Measurements from ENCODE around the gene BRPF1.

The BRPF1 gene

DNA sequence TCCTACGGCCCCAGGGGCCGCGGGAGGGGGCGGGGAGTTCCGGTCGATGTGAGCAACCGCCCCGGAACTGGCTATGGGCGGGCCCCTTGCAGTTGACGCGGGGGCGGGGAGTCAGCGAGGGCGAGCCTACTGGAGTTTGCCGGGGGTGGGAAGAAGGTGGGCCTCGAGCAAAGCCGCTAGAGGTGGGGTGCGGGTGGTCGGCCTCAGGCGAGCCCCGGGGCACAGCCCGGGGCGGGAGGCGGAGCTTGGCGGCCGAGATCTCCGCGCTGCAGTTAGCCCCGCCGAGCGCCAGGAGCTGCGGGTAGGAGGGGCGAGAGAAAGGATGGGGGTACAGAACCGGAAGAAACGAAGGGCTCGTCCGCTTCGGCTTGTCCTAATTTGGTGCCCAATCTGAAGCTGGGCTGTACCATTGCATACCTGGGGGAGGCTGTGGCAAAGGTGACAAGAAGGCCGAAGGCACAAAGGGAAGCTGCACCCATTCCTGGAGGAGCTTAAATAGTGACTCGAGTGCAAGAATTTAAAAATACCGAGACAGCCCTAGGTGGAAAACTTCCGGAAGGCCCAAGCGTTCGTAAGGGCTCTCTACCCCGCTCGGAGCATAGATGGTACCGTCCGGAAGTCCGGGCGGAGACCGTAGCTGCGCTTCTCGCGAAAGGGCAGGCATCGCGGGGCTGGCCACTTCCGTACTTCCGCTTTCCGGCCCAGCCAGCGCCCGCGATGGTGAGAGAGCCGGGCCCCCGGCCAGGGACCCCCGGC is 61.0 kb downstream of the BRPF1 start, which contains the start of the genes ARPC4 and TADA3:
ARPC4 (plus strand) TSS at position 678 of the 756 bp plus-strand sequence; CDS start at position 718, 40 bp downstream.
TADA3 (minus strand) TSS at position 69 of the 756 bp plus-strand sequence. CDS start 1,007 bp downstream, outside the sequence.
- DNase-seq: peak; percentile 92

DNA sequence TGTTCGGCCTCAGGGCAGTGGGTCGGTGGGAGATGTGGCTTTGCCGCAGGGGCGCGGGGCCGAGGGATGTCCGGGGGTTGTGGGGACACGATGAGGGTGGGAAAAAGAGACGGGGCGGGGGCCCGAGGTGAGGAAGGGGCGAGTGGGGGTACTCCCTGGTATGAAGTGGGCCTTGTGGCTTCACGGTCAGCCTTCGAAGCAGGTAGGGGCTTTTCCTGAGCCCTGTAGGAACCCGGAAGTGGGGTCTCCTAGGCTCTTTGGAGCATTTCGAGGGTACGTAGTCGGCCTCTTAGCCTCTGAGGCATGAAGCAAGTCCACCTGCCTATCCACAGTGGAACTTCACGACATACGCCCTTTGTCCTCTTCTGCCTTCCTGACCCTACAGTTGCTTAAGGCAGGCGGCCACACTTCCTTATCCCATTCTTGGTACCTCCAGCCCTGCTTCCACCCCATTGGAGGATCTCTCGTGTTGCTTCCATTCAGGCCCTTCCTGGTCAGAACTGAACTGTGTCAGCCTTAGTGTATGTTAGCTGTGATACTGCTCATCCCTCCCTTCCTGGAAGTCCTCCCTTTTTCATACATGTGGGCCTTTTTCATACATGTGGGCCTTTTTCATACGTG is 61.7 kb downstream of the BRPF1 start:
- DNase-seq: no peak

DNA sequence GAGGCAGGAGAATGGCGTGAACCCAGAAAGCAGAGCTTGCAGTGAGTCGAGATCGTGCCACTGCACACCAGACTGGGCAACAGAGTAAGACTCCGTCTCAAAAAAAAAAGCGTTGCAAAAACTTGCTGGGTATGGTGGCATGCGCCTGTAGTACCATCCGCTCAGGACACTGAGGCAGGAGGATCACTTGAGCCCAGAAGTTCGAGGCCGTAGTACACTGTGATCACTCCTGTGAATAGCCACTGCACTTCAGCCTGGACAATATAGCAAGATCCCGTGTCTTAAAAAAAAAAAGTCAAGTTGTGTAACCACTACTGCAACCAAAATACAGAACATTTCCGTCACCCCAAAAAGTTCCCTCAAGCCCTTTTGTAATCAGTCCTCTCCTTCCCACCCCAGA is 62.9 kb downstream of the BRPF1 start:
- DNase-seq: no peak

DNA sequence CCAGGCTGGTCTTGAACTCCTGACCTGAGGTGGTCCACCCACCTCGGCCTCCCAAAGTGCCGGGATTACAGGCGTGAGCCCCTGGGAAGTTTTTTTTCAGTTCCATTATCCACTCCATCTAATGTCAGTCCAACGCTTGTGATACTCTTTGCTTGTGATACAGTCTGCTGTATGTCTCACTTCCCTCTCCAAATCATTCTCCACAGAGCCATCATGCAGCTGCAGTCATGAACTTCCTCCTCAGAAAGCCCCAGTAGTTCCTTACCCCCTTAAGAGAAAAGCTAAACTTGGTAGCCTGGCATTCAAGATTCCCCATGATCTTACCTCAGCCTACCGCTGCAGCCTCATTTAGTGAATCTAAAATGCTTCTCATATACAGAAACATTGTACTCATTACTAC is 63.7 kb downstream of the BRPF1 start:
- DNase-seq: no peak

DNA sequence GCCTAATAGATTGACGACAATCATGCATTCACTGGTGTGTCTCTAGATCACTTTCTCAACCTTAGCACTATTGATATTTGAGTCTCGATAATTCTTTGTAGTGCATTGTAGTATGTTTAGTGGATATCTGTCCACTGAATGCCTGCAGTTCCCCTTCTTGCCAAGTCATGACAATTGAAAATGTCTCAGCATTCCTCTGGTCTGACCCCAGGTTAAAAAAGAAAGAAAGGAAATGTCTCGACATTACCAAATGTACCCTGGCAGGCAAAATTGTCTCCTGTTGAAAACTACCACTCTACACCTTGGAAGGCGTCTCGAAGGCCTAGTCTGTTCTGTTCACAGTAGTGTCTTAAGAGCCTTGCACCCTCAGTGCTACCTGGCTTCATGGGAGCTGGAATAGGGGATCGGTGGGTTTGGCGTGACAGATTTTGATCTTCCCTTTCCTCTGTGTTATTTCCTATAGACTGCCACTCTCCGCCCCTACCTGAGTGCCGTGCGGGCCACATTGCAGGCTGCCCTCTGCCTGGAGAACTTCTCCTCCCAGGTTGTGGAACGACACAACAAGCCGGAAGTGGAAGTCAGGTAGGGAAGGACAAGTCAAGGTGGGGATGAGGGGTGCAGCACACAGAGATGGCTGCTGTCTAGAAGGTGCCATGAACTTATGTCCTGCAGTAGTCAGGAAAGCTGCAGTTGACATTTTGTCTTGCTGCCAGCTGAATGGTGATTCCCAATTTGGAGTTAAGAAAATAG is 65.8 kb downstream of the BRPF1 start:
- no peak for DNase-seq

Measured in activated CD8-positive, alpha-beta memory T cell treated with anti-CD3 and anti-CD28 coated beads, Interleukin-2, amount 50 U/mL, for 4 hours (primary cell).